Measurements from ENCODE around the gene TCP1. TPM values are rescaled to one million over a fixed set of nuclear protein-coding genes. Genes with fewer than 3 reads are reported as not detected.

Gene TCP1
- total and polyA plus RNA-seq, 2 experiments from 2014 or later = 222 to 346 TPM

- Histone ChIP-seq H3K4me3 (peak overlapping the region; percentile 88), H3K79me2 (replicated peaks; ENCODE audit: insufficient read depth) (peaks cover 42% of the 10 kb centered on the region), H3K36me3 (ENCODE audit: insufficient read depth) (peaks cover 33% of the 10 kb centered on the region), H3K9me2 (ENCODE audit: insufficient read depth) (no peaks in the 10 kb centered on the region), H3K27ac (ENCODE audit: low read depth) (peak overlapping the region; percentile 98), H3K27me3 (ENCODE audit: insufficient read depth) (no peaks in the 10 kb centered on the region), H3F3A (replicated peaks; ENCODE audit: low read depth) (peaks cover 5% of the 10 kb centered on the region), H2AFZ (peak overlapping the region; percentile 80; the same call in 1 of the 2 replicates), H3K4me1 (ENCODE audit: insufficient read depth) (peaks cover 18% of the 10 kb centered on the region), H4K20me1 (replicated peaks; ENCODE audit: insufficient read depth) (0 out of 2 replicates have a peak, but pooled peaks cover 9% of the 10 kb centered on the region), H3K4me2 (peak overlapping the region; percentile 71)
- no peaks in the 10 kb centered on the region; the same call in 2 of the 3 replicates for H3K9me3 Mint-ChIP-seq
- peaks cover 70% of the 10 kb centered on the region for H3K36me3 Mint-ChIP-seq (ENCODE audit: low read depth)
- TF ChIP-seq EZH2phosphoT487 (IDR thresholded peaks at IDR 0.05; ENCODE audit: unreplicated experiment) (no peak), ZNF462 (CRISPR knock-in tag; IDR thresholded peaks at IDR 0.05) (no peak), ETS1 (IDR thresholded peaks at IDR 0.05) (no peak), EZH2 (IDR thresholded peaks at IDR 0.05; ENCODE audit: low read depth, unreplicated experiment) (no peak), STAT1 (IDR thresholded peaks at IDR 0.05; ENCODE audit: unreplicated experiment) (no peak), REST (IDR thresholded peaks at IDR 0.05; ENCODE audit: unreplicated experiment) (no peak), NANOG (IDR thresholded peaks at IDR 0.05; ENCODE audit: borderline replicate concordance) (no peak), ZNF331 (CRISPR knock-in tag; IDR thresholded peaks at IDR 0.05; ENCODE audit: low read depth) (no peak), CTCF (conservative IDR thresholded peaks at IDR 0.05; ENCODE audit: low read depth in 2 of 2) (no peak), JUNB (IDR thresholded peaks at IDR 0.05; ENCODE audit: unreplicated experiment) (no peak), POLR2AphosphoS5 (IDR thresholded peaks at IDR 0.05; ENCODE audit: low read depth) (no peak), ZNF114 (CRISPR knock-in tag; IDR thresholded peaks at IDR 0.05) (no peak), CREB1 (CRISPR knock-in tag; IDR thresholded peaks at IDR 0.05; ENCODE audit: low read depth) (no peak)
- ATAC-seq (peak; percentile 59), DNase-seq (ENCODE audit: low spot score) (peak; percentile 44)
- H3K27ac Mint-ChIP-seq = peak overlapping the region; percentile 94
- H3K4me3 Mint-ChIP-seq = peak overlapping the region; percentile 90
- H3K4me1 Mint-ChIP-seq = peaks cover 38% of the 10 kb centered on the region
- peaks cover 20% of the 10 kb centered on the region for H3K27me3 Mint-ChIP-seq (ENCODE audit: insufficient read depth, low read depth, poor library complexity)
Observed at GRCh38 chr6:159761129-159761872, 28.1 kb downstream of the TCP1 start.

Data from GM23338 (cell line).